GM12865 (cell line): ENCODE measurements around the gene VPS18.
A peak's percentile ranks its signal among the peaks of the same experiment; 100 is the strongest.

ENCODE experiments used
- DNase-seq: peaks from one replicate; pipeline ENCODE4 v3.0.0; 2010; ENCODE audit warnings: low read depth
- H3K4me3 ChIP-seq: 2 replicates; pipeline ENCODE4 v1.5.1; 2011; ENCODE audit warnings: mild to moderate bottlenecking, low read depth, low read length, control low read depth
- CTCF ChIP-seq: IDR thresholded peaks from 2 replicates; pipeline ENCODE4 v1.5.1; 2011; ENCODE audit warnings: low read length, control low read depth, low read depth, inconsistent platforms; ENCODE audit not compliant: insufficient read depth; ENCODE audit errors: missing control alignments

Gene VPS18

GRCh38 chr15:40909662-40910630, 15.7 kb downstream of the VPS18 start:
- TF ChIP-seq CTCF, result no peak
- no peak overlapping the region for H3K4me3 ChIP-seq
- DNase-seq, result no peak

- TF ChIP-seq CTCF, result no peak
- no peak for DNase-seq
- no peak overlapping the region for H3K4me3 ChIP-seq
These were observed 16.9 kb downstream of the VPS18 start for GRCh38 chr15:40911141-40911540.

- no peak for DNase-seq
- no peak for TF ChIP-seq CTCF
- no peak overlapping the region for H3K4me3 ChIP-seq
These were observed 17.4 kb downstream of the VPS18 start for GRCh38 chr15:40911693-40912092.

- no peak for TF ChIP-seq CTCF
- H3K4me3 ChIP-seq, result no peak overlapping the region
- peak; percentile 37 for DNase-seq
These were observed 18.2 kb downstream of the VPS18 start for GRCh38 chr15:40912478-40912877.

- no peak overlapping the region for H3K4me3 ChIP-seq
- no peak for TF ChIP-seq CTCF
These were observed 19.8 kb downstream of the VPS18 start for GRCh38 chr15:40914013-40914412.

GRCh38 chr15:40914486-40914885, 20.2 kb downstream of the VPS18 start:
- peak; percentile 49 for DNase-seq
- TF ChIP-seq CTCF, result peak; percentile 36
- no peak overlapping the region for H3K4me3 ChIP-seq

More at GRCh38 chr15:40914013-40914412, 19.8 kb downstream of the VPS18 start:
- DNase-seq, result no peak
